Mesenchymal stem cell (in vitro differentiated cells and primary cell): ENCODE data around the gene GOSR2.

ENCODE experiments used
- DNase-seq: peaks from one replicate; pipeline ENCODE4 v3.0.0-alpha.2; 2013
- H2AFZ ChIP-seq: one replicate; pipeline ENCODE4 v1.6.1; 2013; ENCODE audit warnings: low read depth, mild to moderate bottlenecking, control low read depth, inconsistent platforms, low read length, moderate library complexity
- H2AK5ac ChIP-seq: 2 replicates; pipeline ENCODE4 v1.6.1; 2013; ENCODE audit warnings: low read length, moderate library complexity, mild to moderate bottlenecking, inconsistent platforms; ENCODE audit not compliant: severe bottlenecking
- H2BK120ac ChIP-seq: one replicate; pipeline ENCODE4 v1.6.1; 2013; ENCODE audit warnings: low read depth, mild to moderate bottlenecking, inconsistent platforms, low read length, moderate library complexity
- H2BK12ac ChIP-seq, 2 experiments: one replicate each; pipeline ENCODE4 v1.6.1; 2013; ENCODE audit warnings: inconsistent platforms in 2 of 2, low read length in 2 of 2, mild to moderate bottlenecking in 2 of 2, moderate library complexity in 2 of 2, control low read depth in 1 of 2
- H2BK15ac ChIP-seq: one replicate; pipeline ENCODE4 v1.6.1; 2013; ENCODE audit warnings: mild to moderate bottlenecking, low read depth, inconsistent platforms; ENCODE audit not compliant: poor library complexity, severe bottlenecking
- H2BK5ac ChIP-seq: 2 replicates; pipeline ENCODE4 v1.6.1; 2013; ENCODE audit warnings: low read depth, mild to moderate bottlenecking, low read length, control low read depth, inconsistent platforms; ENCODE audit not compliant: poor library complexity, severe bottlenecking
- H3K14ac ChIP-seq, 2 experiments: one replicate each; pipeline ENCODE4 v1.6.1; 2013; ENCODE audit warnings: inconsistent platforms in 2 of 2, low read length in 2 of 2, control low read depth in 1 of 2, mild to moderate bottlenecking in 1 of 2, moderate library complexity in 1 of 2
- H3K18ac ChIP-seq, 2 experiments: one replicate each; pipeline ENCODE4 v1.6.1; 2013; ENCODE audit warnings: inconsistent platforms in 2 of 2, low read length in 2 of 2, control low read depth in 1 of 2, low read depth in 1 of 2, mild to moderate bottlenecking in 1 of 2
- H3K23ac ChIP-seq, 2 experiments: one replicate each; pipeline ENCODE4 v1.6.1; 2013; ENCODE audit warnings: inconsistent platforms in 2 of 2, low read length in 2 of 2, mild to moderate bottlenecking in 2 of 2, moderate library complexity in 2 of 2, control low read depth in 1 of 2
- H3K27ac ChIP-seq: 2 replicates; pipeline ENCODE4 v1.5.1; 2013; ENCODE audit warnings: mild to moderate bottlenecking, moderate library complexity, low read length, control low read depth, inconsistent platforms; ENCODE audit not compliant: poor library complexity, severe bottlenecking
- H3K27me3 ChIP-seq, 2 experiments: 2 replicates each; pipeline versions ENCODE4 v1.6.1 to v1.7.0; 2013; ENCODE audit warnings: low read length in 2 of 2, mild to moderate bottlenecking in 2 of 2, moderate library complexity in 2 of 2, control low read depth in 1 of 2, inconsistent platforms in 1 of 2; ENCODE audit not compliant: control insufficient read depth in 1 of 2, insufficient read depth in 1 of 2
- H3K36me3 ChIP-seq, 2 experiments: 2 replicates each; pipeline versions ENCODE4 v1.6.1 to v1.7.0; 2013; ENCODE audit warnings: low read length in 2 of 2, control low read depth in 1 of 2, inconsistent platforms in 1 of 2, low read depth in 1 of 2, mild to moderate bottlenecking in 1 of 2; ENCODE audit not compliant: insufficient read depth in 2 of 2, control insufficient read depth in 1 of 2
- H3K4ac ChIP-seq, 2 experiments: one replicate each; pipeline ENCODE4 v1.6.1; 2013; ENCODE audit warnings: inconsistent platforms in 2 of 2, low read length in 2 of 2, mild to moderate bottlenecking in 2 of 2, moderate library complexity in 2 of 2, control low read depth in 1 of 2, low read depth in 1 of 2
- H3K4me1 ChIP-seq: 2 replicates; pipeline ENCODE4 v1.6.1; 2013; ENCODE audit warnings: low read depth, low read length, control low read depth; ENCODE audit not compliant: control insufficient read depth, insufficient read depth
- H3K4me2 ChIP-seq: 2 replicates; pipeline ENCODE4 v1.6.1; 2013; ENCODE audit warnings: low read length, mild to moderate bottlenecking, inconsistent platforms; ENCODE audit not compliant: poor library complexity, severe bottlenecking
- H3K4me3 ChIP-seq, 2 experiments: 2 replicates each; pipeline versions ENCODE4 v1.5.1 to v1.7.0; 2013; ENCODE audit warnings: low read length in 2 of 2, mild to moderate bottlenecking in 2 of 2, control low read depth in 1 of 2, low read depth in 1 of 2; ENCODE audit not compliant: insufficient read depth in 1 of 2
- H3K79me1 ChIP-seq: replicated peaks from 2 replicates; pipeline ENCODE4 v1.6.1; 2013; ENCODE audit warnings: mild to moderate bottlenecking, control low read depth, low read length, inconsistent platforms; ENCODE audit not compliant: poor library complexity, severe bottlenecking
- H3K9ac ChIP-seq: 2 replicates; pipeline ENCODE4 v1.7.0; 2013; ENCODE audit warnings: mild to moderate bottlenecking, low read length, moderate library complexity
- H3K9me3 ChIP-seq: 2 replicates; pipeline ENCODE4 v1.7.0; 2013; ENCODE audit warnings: mild to moderate bottlenecking, low read length; ENCODE audit not compliant: control insufficient read depth
- H4K8ac ChIP-seq: one replicate; pipeline ENCODE4 v1.6.1; 2013; ENCODE audit warnings: inconsistent platforms, mild to moderate bottlenecking, low read length, moderate library complexity
- H4K91ac ChIP-seq: one replicate; pipeline ENCODE4 v1.6.1; 2013; ENCODE audit warnings: mild to moderate bottlenecking, low read length, inconsistent platforms
- WGBS: methylation state at CpG from one replicate; pipeline ENCODE4 v1.1.7; 2013; ENCODE audit warnings: mixed read lengths; 5-methylcytosine and 5-hydroxymethylcytosine counted together

GOSR2 gene

DNA sequence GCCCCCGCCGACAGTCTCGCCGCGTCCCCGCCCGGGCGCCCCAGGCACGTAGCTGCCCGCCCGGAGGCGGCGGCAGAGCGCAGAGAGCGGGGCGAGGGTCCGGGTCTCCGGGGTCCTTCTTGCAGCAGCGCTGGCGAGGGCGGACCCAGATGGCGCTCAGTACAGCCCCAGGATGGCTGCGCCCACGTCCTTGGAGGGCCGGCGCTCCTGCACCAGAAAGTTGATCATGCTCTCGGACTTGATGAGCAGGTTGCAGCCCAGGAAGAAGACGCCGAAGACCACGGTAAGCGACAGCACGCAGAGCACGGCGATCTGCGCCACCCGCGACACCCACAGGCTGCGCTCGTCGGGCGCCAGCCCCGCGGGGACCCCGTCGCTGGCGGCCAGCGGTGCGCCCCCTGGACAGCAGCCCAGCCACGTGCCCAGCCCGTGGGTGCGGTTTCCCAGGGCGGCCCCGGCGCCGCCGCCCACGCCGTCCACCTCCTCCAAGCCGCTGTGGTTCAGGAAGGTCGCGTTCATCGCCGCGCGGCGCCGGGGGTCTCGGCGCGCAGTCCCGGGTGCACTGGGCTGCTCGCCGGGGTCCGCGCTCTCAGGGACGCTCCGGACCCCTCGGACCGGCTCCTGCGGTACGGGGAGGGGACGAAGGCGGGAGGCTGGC is 55.7 kb downstream of the GOSR2 start:
- H3K14ac ChIP-seq = no peak overlapping the region
- H3K4me1 ChIP-seq = peaks cover 18% of the 10 kb centered on the region
- H4K91ac ChIP-seq = no peak overlapping the region
- no peak overlapping the region for H3K9ac ChIP-seq
- no peak overlapping the region for H4K8ac ChIP-seq
- H3K79me1 ChIP-seq = no peaks in the 10 kb centered on the region
- no peak overlapping the region for H3K18ac ChIP-seq
- no peak overlapping the region for H3K23ac ChIP-seq
- H3K9me3 ChIP-seq = no peaks in the 10 kb centered on the region
- peaks cover 0 to 3% of the 10 kb centered on the region in 2 experiments for H3K36me3 ChIP-seq
- H2AFZ ChIP-seq = peak overlapping the region; percentile 53
- H3K4ac ChIP-seq = no peak overlapping the region
- no peak overlapping the region for H2BK15ac ChIP-seq
- H3K4me2 ChIP-seq = peak overlapping the region; percentile 95
- H2BK5ac ChIP-seq = no peak overlapping the region
- H3K27ac ChIP-seq = no peak overlapping the region
- H2BK12ac ChIP-seq = no peak overlapping the region
- H2BK120ac ChIP-seq = no peak overlapping the region
- DNase-seq = peak; percentile 7
- H3K27me3 ChIP-seq = peaks cover 65 to 73% of the 10 kb centered on the region in 2 experiments
- no peak overlapping the region for H2AK5ac ChIP-seq
- H3K4me3 ChIP-seq = peak overlapping the region; percentile 46 to 72
- WGBS = 2% methylated on average over 73 of the region's 83 CpGs

DNA sequence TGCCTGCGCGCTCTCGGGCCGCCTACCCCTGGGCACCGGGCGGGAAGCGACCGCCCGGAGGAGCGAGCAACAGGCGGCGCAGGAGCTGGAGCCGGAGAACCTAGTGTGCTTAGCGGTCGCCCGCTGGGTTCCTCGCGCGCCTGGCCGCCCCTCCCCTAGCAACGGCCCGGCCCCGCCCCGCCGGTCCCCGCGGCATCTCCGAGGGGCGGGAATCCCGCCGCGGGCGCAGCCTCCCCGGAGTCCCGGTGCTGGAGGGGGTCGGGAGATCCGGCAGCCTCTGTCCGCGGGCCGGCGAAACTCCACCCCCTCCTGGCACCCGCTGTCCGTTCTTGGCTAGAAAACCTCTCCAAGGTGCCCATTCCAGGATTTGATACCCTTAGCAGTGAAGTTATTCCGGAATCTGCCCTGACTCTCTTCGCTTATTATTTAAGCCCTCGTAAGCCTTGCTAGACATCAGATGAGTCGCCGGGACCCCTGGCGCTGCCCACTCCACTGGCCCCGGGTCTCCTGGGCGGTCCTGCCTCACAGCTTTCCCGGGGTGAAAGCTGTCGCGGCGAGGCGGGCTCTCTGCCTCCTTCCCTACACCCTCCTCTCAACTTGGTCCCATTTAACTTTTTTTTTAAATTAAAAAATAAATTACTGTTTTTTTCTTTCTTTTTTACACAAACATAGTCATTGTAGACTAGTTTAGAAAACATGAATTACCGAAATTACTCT is 56.3 kb downstream of the GOSR2 start, which contains the start of gene RPRML:
RPRML (minus strand) TSS at position 107 of the 717 bp plus-strand sequence. CDS start 246 bp downstream, outside the sequence.
- peaks cover 0 to 3% of the 10 kb centered on the region in 2 experiments for H3K36me3 ChIP-seq
- no peak within 1 kb of the TSS for H2BK15ac ChIP-seq
- H3K9ac ChIP-seq = no peak within 1 kb of the TSS
- H3K14ac ChIP-seq = no peak within 1 kb of the TSS
- no peak within 1 kb of the TSS for H3K27ac ChIP-seq
- H2AFZ ChIP-seq = peak within 1 kb of the TSS; percentile 53
- no peaks in the 10 kb centered on the region for H3K79me1 ChIP-seq
- H3K4me2 ChIP-seq = peak within 1 kb of the TSS; percentile 95
- H3K27me3 ChIP-seq = peaks cover 59 to 66% of the 10 kb centered on the region in 2 experiments
- H3K18ac ChIP-seq = no peak within 1 kb of the TSS
- no peak within 1 kb of the TSS for H2BK120ac ChIP-seq
- no peak within 1 kb of the TSS for H3K4ac ChIP-seq
- no peak within 1 kb of the TSS for H4K8ac ChIP-seq
- H3K9me3 ChIP-seq = peaks cover 2% of the 10 kb centered on the region
- H4K91ac ChIP-seq = no peak within 1 kb of the TSS
- no peak within 1 kb of the TSS for H3K23ac ChIP-seq
- no peak within 1 kb of the TSS for H2AK5ac ChIP-seq
- peak within 1 kb of the TSS; percentile 46 to 72 for H3K4me3 ChIP-seq
- DNase-seq = peak; percentile 22
- H2BK12ac ChIP-seq = no peak within 1 kb of the TSS
- 2% methylated on average over 42 of the region's 57 CpGs for WGBS
- H2BK5ac ChIP-seq = no peak within 1 kb of the TSS
- peaks cover 18% of the 10 kb centered on the region for H3K4me1 ChIP-seq

DNA sequence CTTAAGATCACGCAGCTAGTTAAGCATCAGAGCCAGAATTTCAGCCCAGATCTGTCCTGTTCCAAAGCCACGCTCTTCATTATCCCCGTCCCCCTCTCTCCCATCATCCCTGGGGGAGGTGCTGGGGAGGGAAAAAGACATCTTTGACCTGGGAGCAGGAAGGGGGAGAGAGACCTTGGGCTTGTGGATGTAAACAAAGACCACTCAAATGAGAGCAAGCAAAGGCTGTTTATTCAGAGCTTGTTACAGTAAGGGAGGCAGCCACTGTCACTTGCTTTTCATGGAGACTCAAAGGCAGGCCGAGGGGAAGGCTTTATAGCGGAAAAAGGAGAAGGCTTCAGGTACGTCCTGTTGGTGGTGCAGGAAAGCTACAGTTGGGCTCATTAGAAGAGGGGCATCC is 59.6 kb downstream of the GOSR2 start:
- H3K4me3 ChIP-seq = no peak overlapping the region
- no peak overlapping the region for H2BK12ac ChIP-seq
- H3K27ac ChIP-seq = no peak overlapping the region
- H3K4me2 ChIP-seq = no peak overlapping the region
- H3K23ac ChIP-seq = no peak overlapping the region
- H2AK5ac ChIP-seq = no peak overlapping the region
- H2BK120ac ChIP-seq = no peak overlapping the region
- H3K18ac ChIP-seq = no peak overlapping the region
- WGBS = 82% methylated on average over 4 of the region's 6 CpGs
- peaks cover 0 to 3% of the 10 kb centered on the region in 2 experiments for H3K36me3 ChIP-seq
- no peak overlapping the region for H3K4ac ChIP-seq
- no peak overlapping the region for H3K14ac ChIP-seq
- H2BK5ac ChIP-seq = no peak overlapping the region
- H3K9ac ChIP-seq = no peak overlapping the region
- peaks cover 2% of the 10 kb centered on the region for H3K9me3 ChIP-seq
- peaks cover 46 to 56% of the 10 kb centered on the region in 2 experiments for H3K27me3 ChIP-seq
- no peak overlapping the region for H4K8ac ChIP-seq
- H2BK15ac ChIP-seq = no peak overlapping the region
- H3K79me1 ChIP-seq = no peaks in the 10 kb centered on the region
- H4K91ac ChIP-seq = no peak overlapping the region
- peaks cover 18% of the 10 kb centered on the region for H3K4me1 ChIP-seq
- H2AFZ ChIP-seq = no peak overlapping the region
- DNase-seq = no peak

DNA sequence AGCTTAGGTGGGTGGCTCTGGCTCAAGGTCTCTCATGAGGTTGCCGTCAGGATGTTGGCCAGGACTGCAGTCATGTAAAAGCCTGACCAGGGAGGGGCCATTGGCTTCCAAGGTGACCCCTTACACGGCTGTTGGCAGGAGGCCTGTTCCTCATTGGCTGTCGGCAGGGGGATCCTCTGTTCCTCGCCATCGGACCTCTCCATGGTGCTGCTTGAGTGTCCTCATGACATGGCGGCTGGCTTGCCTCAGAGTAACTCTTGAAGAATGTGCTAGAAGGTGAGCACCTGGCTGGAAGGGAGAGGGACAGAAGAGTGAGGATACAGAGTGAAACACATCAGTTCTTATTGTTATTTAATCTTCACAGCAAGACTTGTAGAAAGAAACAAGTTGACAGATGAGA is 60.8 kb downstream of the GOSR2 start:
- peaks cover 8% of the 10 kb centered on the region for H3K4me1 ChIP-seq
- H4K91ac ChIP-seq = no peak overlapping the region
- no peak overlapping the region for H3K4me3 ChIP-seq
- DNase-seq = no peak
- no peak overlapping the region for H3K23ac ChIP-seq
- H2BK15ac ChIP-seq = no peak overlapping the region
- H4K8ac ChIP-seq = no peak overlapping the region
- H2BK12ac ChIP-seq = no peak overlapping the region
- H3K79me1 ChIP-seq = no peaks in the 10 kb centered on the region
- H3K36me3 ChIP-seq = peaks cover 0 to 1% of the 10 kb centered on the region in 2 experiments
- peaks cover 2% of the 10 kb centered on the region for H3K9me3 ChIP-seq
- peaks cover 36 to 52% of the 10 kb centered on the region in 2 experiments for H3K27me3 ChIP-seq
- no peak overlapping the region for H3K27ac ChIP-seq
- no peak overlapping the region for H2BK120ac ChIP-seq
- H2AK5ac ChIP-seq = no peak overlapping the region
- no peak overlapping the region for H3K18ac ChIP-seq
- no peak overlapping the region for H3K4ac ChIP-seq
- H3K9ac ChIP-seq = no peak overlapping the region
- H2AFZ ChIP-seq = no peak overlapping the region
- H2BK5ac ChIP-seq = no peak overlapping the region
- 63% methylated on average over 6 of the region's 6 CpGs for WGBS
- no peak overlapping the region for H3K14ac ChIP-seq
- H3K4me2 ChIP-seq = no peak overlapping the region
